BE2C (cell line): Measurements from ENCODE around the gene SLC37A1.

Source experiments
- DNase-seq: peaks from one replicate; pipeline ENCODE4 v3.0.0-alpha.2; 2020
- H3K27me3 ChIP-seq: fragments of 250-450 bp; sonication (Bioruptor Pico); 2 replicates; pipeline ENCODE4 v1.5.1; 2020; ENCODE audit warnings: mild to moderate bottlenecking
- H3K36me3 ChIP-seq: fragments of 250-450 bp; sonication (Bioruptor Pico); 2 replicates; pipeline ENCODE4 v1.5.1; 2020; ENCODE audit warnings: mild to moderate bottlenecking
- H3K4me1 ChIP-seq: fragments of 250-450 bp; sonication (Bioruptor Pico); 2 replicates; pipeline ENCODE4 v1.5.1; 2020
- H3K4me3 ChIP-seq: 2 replicates; pipeline ENCODE4 v1.5.1; 2011; ENCODE audit warnings: low read depth, low read length
- H3K9me3 ChIP-seq: fragments of 250-450 bp; sonication (Bioruptor Pico); 2 replicates; pipeline ENCODE4 v1.5.1; 2020
- TF ChIP-seq, protein P1 (sequence below): IDR thresholded peaks from 2 replicates; pipeline ENCODE4 v1.5.1; 2012; ENCODE audit warnings: mild to moderate bottlenecking, low read depth, low read length

SLC37A1 gene

DNA sequence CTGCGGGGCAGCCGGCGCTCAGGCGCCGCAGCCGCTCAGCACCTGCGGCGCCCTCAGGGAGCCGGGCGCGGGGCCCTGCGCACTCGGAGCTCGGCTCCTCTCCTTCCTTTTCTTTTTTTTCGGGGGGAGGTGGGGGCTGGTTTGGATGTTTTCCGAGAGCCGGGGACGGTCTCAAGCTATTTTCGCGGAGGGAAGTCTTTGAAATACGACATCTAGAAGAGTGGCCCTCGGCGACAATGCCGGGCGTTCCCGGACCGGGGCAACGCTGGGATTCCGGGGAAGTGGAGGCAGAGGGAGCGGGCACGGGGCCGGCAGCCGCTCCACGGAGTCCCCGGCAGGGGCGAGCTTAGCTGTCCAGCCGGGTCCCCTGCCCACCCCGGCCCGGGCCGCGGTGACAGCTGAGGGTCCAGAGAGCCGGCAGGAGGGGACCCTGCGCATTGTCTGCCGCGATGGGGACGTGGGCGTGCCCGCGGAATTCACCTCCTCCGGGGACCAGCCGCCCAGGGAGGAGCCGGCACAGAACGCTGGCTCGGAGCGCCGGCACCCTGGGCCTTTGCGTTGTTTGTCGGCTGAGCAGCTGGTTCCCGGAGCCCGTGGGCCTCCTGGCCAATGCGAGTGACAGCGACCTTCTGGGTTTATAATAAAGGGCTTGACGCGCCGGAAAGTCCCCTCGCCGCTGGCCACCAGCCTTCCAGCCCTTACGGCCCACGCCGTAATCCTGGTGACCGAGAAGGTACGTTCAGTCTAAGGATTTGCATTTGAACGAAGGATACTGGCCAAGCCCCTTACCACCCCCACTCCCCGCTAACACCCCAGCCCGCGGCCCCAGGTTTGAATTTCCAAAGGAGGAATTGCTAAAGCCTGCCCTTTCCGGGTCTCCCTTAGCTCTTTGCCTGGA lies 582 bp downstream of the SLC37A1 start:
- Histone ChIP-seq H3K9me3 (no peaks in the 10 kb centered on the region), H3K36me3 (no peaks in the 10 kb centered on the region), H3K27me3 (peaks cover 3% of the 10 kb centered on the region), H3K4me3 (peak overlapping the region; percentile 70), H3K4me1 (no peaks in the 10 kb centered on the region)
- no peak for DNase-seq
- TF ChIP-seq, protein P1, sequence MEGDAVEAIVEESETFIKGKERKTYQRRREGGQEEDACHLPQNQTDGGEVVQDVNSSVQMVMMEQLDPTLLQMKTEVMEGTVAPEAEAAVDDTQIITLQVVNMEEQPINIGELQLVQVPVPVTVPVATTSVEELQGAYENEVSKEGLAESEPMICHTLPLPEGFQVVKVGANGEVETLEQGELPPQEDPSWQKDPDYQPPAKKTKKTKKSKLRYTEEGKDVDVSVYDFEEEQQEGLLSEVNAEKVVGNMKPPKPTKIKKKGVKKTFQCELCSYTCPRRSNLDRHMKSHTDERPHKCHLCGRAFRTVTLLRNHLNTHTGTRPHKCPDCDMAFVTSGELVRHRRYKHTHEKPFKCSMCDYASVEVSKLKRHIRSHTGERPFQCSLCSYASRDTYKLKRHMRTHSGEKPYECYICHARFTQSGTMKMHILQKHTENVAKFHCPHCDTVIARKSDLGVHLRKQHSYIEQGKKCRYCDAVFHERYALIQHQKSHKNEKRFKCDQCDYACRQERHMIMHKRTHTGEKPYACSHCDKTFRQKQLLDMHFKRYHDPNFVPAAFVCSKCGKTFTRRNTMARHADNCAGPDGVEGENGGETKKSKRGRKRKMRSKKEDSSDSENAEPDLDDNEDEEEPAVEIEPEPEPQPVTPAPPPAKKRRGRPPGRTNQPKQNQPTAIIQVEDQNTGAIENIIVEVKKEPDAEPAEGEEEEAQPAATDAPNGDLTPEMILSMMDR = no peak

DNA sequence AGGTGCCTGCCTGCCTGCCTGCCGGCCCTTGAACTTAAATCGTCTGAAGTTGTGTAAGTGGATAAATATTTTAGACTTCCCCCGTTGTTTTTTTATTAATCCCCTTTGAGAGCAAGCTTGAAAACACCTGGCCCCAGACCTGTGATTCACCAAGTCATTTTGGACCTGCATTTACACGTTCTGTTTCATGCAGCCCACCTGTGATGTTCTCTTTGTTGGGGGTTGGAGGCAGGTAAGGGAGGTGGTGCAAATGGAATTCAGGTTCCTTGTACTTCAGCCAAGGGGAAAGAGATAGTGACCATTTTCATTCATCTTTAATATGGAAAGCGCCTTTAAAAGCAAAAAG lies 1.2 kb downstream of the SLC37A1 start:
- TF ChIP-seq, protein P1 = no peak
- Histone ChIP-seq H3K27me3 (peaks cover 3% of the 10 kb centered on the region), H3K4me1 (no peaks in the 10 kb centered on the region)

DNA sequence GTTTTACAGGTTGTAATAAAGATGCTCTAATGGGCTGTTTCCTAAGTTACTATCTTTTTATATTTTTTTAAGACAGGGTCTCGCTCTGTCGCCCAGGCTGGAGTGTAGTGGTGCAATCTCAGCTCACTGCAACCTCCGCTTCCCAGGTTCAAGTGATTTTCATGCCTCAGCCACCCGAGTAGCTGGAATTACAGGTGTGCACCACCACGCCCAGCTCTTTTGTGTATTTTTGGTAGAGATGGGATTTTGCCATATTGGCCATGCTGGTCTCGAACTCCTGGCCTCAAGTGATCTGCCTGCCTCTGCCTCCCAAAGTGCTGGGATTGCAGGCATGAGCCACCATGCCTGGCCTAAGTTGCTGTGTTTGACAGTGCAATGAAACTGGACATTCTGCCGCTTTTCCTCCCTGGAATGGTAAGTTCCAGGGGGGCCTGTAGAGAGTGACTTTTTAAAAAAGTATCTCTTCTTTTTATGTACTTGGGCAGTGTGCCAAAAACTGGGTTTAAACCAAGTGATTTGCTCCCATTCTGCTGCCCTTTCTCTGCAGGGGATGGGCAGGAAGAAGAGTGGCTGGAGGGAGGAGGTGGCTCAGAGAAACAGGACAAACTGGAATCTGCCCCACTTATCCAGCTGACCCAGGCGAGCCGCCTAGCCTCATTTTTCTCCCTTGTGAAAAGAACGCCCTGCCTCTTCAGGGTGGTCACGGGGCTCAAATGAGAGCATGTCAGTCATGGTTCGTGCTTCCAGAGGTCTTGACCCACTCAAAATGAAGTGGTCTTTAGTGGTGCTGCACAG lies 2.3 kb downstream of the SLC37A1 start:
- Histone ChIP-seq H3K27me3 (peaks cover 3% of the 10 kb centered on the region), H3K9me3 (no peaks in the 10 kb centered on the region), H3K4me1 (no peaks in the 10 kb centered on the region), H3K36me3 (no peaks in the 10 kb centered on the region), H3K4me3 (no peak overlapping the region)
- no peak for DNase-seq
- TF ChIP-seq, protein P1 = no peak

More for the DNA sequence above, 1.2 kb downstream of the SLC37A1 start:
- Histone ChIP-seq H3K9me3 (no peaks in the 10 kb centered on the region), H3K4me3 (peak overlapping the region; percentile 70), H3K36me3 (no peaks in the 10 kb centered on the region)
- no peak for DNase-seq

DNA sequence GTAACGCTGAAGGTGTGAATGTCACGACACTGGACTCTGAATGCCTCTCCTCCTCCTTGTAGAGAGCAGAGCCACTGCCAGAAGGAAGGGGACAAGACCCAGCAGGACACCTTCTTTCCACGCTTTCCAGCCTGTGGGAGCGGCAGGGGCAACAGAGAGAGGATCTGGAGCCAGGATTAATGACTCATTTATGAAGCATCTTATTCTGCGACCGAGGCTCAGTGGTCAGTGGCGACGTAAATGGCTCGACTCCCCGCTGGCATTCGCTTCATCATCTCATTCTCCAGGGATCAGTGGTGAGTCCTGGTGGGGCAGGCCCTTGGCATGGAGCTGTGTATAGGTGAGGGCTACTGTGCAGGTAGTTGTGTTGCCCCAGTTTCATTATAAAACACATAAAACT lies 4.6 kb downstream of the SLC37A1 start:
- H3K9me3 ChIP-seq = no peaks in the 10 kb centered on the region
- TF ChIP-seq, protein P1 = no peak
- H3K4me1 ChIP-seq = no peaks in the 10 kb centered on the region
- H3K4me3 ChIP-seq = no peak overlapping the region
- no peak for DNase-seq
- H3K36me3 ChIP-seq = no peaks in the 10 kb centered on the region
- peaks cover 3% of the 10 kb centered on the region for H3K27me3 ChIP-seq

DNA sequence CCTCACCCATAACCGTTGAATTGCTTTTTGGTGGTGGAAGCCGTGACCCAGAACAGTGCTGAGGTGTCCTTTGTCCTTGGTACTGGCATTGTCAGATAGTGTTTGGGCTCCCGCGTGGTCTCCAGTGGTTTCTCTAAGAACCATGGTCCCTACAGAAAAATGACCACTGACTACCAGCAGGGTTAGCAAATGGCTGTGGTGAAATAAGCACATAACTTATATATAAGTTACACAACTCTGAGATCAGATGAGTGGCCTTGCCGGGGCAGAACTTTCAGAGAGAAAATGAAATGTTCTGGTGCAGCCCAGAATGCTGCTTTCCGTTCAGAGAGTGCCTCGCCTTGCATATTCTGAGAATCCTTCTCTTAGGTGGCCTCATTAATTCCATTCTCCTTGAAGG lies 5.0 kb downstream of the SLC37A1 start:
- Histone ChIP-seq H3K4me1 (no peaks in the 10 kb centered on the region), H3K27me3 (peaks cover 3% of the 10 kb centered on the region), H3K9me3 (no peaks in the 10 kb centered on the region), H3K4me3 (no peak overlapping the region), H3K36me3 (no peaks in the 10 kb centered on the region)
- no peak for DNase-seq
- TF ChIP-seq, protein P1 = no peak
